ENCODE results near the gene MTHFD1L. TPM values are rescaled to one million over a fixed set of nuclear protein-coding genes. Genes with fewer than 3 reads are reported as not detected.
A peak's percentile ranks its signal among the peaks of the same experiment; 100 is the strongest.

Gene MTHFD1L
- polyA plus RNA-seq, 2 of the 4 experiments (the other 2 are of a cell fraction): 27.2 to 63.2 TPM

DNA sequence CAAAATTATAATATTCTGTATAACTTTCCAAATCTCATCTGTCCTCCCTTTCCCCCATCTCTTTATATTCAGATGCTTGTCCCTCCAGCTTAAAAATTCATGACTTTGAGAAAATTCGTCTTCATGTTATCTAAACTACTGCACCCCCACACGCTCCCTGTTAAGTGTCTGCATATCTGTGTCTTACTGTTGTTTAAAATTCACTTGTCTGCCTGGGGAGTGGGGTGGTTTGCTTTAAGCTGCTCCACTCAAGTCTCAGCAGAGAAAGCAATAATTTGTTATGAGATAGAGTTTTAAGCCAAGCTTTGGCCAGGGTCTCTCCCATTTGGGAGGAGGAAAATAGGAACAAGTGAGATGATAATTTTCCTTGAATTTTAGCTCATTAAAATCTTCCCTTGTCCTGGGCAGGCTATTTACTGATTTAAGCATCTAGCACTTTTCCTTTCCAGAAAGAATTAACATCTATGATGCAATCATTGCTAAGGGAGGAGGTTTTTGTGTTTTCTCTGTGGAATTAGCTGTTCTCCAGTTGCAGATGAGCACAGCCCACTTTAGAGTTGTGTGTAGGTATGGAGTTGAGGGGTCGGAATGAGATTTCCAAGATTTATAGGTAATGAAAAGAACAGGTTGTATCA is 36.8 kb downstream of the MTHFD1L start:
- ATAC-seq: no peak

DNA sequence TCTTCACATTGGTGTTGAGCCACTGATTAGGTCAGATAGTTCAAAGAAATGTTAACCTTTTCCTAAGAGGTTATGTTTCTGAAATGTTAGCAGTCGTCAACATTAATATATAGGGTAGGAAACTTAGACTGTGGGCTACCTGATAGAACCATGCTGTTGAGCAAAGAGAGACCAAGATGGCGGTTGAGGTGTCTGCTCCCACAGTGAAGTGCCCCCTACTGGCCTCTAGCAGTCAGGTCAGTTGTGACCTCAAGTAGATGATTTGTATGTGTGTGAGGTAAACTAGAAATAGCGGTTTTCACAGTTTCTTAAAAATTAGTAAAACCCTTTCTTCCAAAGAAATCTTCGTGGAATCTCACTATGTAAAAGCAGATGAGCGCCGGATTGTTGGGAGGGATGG is 40.3 kb downstream of the MTHFD1L start:
- Histone ChIP-seq H3K4me3 (no peak overlapping the region), H3K4me2 (no peak overlapping the region), H3K9me3 (no peaks in the 10 kb centered on the region), H3K4me1 (no peaks in the 10 kb centered on the region), H3K27ac (no peak overlapping the region)
- no peak for DNase-seq (ENCODE audit: low read depth in 1 of 2, low spot score in 1 of 2)
- CTCF ChIA-PET: interaction anchor here (0.7 kb wide), 1 partner anchor 14 kb away, joined by 6 read pairs; no protein-coding TSS in a partner anchor
- POLR2A ChIA-PET: no interaction called here
- TF ChIP-seq, protein P1, sequence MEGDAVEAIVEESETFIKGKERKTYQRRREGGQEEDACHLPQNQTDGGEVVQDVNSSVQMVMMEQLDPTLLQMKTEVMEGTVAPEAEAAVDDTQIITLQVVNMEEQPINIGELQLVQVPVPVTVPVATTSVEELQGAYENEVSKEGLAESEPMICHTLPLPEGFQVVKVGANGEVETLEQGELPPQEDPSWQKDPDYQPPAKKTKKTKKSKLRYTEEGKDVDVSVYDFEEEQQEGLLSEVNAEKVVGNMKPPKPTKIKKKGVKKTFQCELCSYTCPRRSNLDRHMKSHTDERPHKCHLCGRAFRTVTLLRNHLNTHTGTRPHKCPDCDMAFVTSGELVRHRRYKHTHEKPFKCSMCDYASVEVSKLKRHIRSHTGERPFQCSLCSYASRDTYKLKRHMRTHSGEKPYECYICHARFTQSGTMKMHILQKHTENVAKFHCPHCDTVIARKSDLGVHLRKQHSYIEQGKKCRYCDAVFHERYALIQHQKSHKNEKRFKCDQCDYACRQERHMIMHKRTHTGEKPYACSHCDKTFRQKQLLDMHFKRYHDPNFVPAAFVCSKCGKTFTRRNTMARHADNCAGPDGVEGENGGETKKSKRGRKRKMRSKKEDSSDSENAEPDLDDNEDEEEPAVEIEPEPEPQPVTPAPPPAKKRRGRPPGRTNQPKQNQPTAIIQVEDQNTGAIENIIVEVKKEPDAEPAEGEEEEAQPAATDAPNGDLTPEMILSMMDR (IDR thresholded peaks at IDR 0.05): peak; percentile 25; the same call in 2 of the 3 replicates
- no peak for TF ChIP-seq HEYL (CRISPR knock-in tag; IDR thresholded peaks at IDR 0.05)
- WGBS (ENCODE audit: missing lambda C conversion rate): 93% methylated on average over 6 of the region's 6 CpGs
- FAIRE-seq: no peak
- ATAC-seq: peak in 1 of 2 experiments; percentile 53; a peak in 2 of 6 replicates

More for the DNA sequence above, 36.8 kb downstream of the MTHFD1L start:
- no peaks in the 10 kb centered on the region for H3K9me3 ChIP-seq
- CTCF ChIA-PET: interaction anchor here (1.4 to 5.3 kb wide), 3 partner anchors 10 to 432 kb away, joined by 3 to 26 read pairs (median 11); no protein-coding TSS in a partner anchor
- no peak overlapping the region for H3K4me3 ChIP-seq
- peak overlapping the region in 1 of 2 experiments; percentile 28; a peak in 1 of 6 replicates for H3K27ac ChIP-seq
- no peak overlapping the region for H3K4me2 ChIP-seq
- FAIRE-seq (no peak), DNase-seq (ENCODE audit: low read depth in 1 of 2, low spot score in 1 of 2) (no peak)
- 91% methylated on average over 3 of the region's 3 CpGs for WGBS (ENCODE audit: missing lambda C conversion rate)
- peaks cover 18% of the 10 kb centered on the region for H3K4me1 ChIP-seq
- no peak for TF ChIP-seq CEBPB (IDR thresholded peaks at IDR 0.05)
- no peak for TF ChIP-seq TP53 (CRISPR knock-in tag; IDR thresholded peaks at IDR 0.05)
- POLR2A ChIA-PET: no interaction called here

DNA sequence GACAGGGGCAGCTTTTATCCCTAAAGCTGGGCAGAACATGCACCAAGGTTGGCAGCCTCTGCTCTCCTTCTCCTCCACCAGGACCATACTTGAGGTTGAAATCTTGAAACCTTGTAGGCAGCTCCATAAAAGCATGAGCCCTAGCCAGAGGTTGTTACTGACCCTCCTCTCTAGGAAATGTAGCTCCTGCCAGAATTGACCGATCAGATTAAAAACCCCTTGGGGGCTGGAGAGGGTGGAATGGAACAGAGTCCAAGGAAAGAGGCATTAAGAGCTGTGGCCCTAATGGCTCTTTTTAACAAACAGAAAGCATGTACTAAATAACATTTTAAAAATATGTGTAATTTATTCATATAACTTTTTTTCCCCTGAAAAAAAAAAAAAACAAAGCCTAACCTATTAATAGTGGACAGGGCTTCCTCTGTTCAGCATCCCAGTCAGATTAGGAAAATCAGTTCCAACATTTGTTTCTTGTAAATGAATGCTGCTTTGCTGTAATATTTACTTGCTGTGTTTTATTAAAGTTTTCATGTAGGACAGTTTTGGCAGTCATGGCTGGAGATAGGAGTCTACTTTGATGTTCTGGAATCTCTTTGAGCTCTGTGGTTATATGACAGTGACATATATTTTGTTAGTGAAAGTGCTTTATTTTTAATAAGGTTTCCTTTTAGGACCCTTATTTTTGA is 41.3 kb downstream of the MTHFD1L start:
- DNase-seq (ENCODE audit: low read depth in 1 of 2, low spot score in 1 of 2) (no peak), FAIRE-seq (no peak), ATAC-seq (0 out of 6 replicates have a peak, but pooled peaks of 1 of the 2 experiments have one; percentile 26)
- Histone ChIP-seq H3K4me1 (no peaks in the 10 kb centered on the region), H3K4me3 (no peak overlapping the region), H3K9me3 (no peaks in the 10 kb centered on the region), H3K27ac (no peak overlapping the region), H3K4me2 (no peak overlapping the region)
- CTCF ChIA-PET: interaction anchor here (0.6 to 1.0 kb wide), 2 partner anchors 77 to 418 kb away, joined by 3 read pairs; no protein-coding TSS in a partner anchor
- POLR2A ChIA-PET: no interaction called here
- WGBS (ENCODE audit: missing lambda C conversion rate): 90% methylated on average over 1 of the region's 1 CpG
- TF ChIP-seq RNF2 (IDR thresholded peaks at IDR 0.05; ENCODE audit: borderline replicate concordance, low read depth) (no peak), FOSB (CRISPR knock-in tag; IDR thresholded peaks at IDR 0.05) (no peak), NPAS2 (CRISPR knock-in tag; IDR thresholded peaks at IDR 0.05; ENCODE audit: borderline replicate concordance) (no peak), HDAC2 (IDR thresholded peaks at IDR 0.05) (no peak), ZSCAN20 (CRISPR knock-in tag; IDR thresholded peaks at IDR 0.05) (no peak), MAFK (IDR thresholded peaks at IDR 0.05; ENCODE audit: partially characterized antibody) (no peak), CEBPB (IDR thresholded peaks at IDR 0.05) (no peak), GATA3 (IDR thresholded peaks at IDR 0.05; ENCODE audit: borderline replicate concordance) (no peak)
- TF ChIP-seq, protein P2, sequence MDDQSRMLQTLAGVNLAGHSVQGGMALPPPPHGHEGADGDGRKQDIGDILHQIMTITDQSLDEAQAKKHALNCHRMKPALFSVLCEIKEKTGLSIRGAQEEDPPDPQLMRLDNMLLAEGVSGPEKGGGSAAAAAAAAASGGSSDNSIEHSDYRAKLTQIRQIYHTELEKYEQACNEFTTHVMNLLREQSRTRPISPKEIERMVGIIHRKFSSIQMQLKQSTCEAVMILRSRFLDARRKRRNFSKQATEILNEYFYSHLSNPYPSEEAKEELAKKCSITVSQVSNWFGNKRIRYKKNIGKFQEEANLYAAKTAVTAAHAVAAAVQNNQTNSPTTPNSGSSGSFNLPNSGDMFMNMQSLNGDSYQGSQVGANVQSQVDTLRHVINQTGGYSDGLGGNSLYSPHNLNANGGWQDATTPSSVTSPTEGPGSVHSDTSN (IDR thresholded peaks at IDR 0.05): no peak

DNA sequence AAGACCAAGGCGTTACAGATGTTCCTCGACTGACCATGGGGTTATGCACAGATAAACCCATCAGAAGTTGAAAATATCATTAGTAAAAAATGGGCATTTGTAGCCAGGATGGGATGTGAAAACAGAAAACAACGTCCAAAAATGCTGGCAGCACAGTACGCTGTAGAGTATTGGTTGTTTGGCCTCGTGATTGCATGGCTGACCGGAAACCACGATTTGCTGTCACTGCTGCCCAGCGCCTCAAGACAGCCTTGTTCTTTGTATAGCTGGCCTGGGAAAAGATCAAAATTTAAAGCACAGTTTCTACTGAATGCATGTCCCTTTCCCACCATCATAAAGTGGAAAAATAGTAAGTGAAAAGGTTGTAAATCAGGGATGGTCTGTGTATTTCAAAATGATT is 41.9 kb downstream of the MTHFD1L start:
- H3K27ac ChIP-seq: no peak overlapping the region
- ChIA-PET CTCF (interaction anchor here (0.6 kb wide), 1 partner anchor 463 kb away, joined by 4 read pairs; no protein-coding TSS in a partner anchor), POLR2A (no interaction called here)
- H3K9me3 ChIP-seq: no peaks in the 10 kb centered on the region
- FAIRE-seq (no peak), DNase-seq (ENCODE audit: low read depth in 1 of 2, low spot score in 1 of 2) (no peak), ATAC-seq (no peak)
- no peak overlapping the region for H3K4me3 ChIP-seq
- TF ChIP-seq MYC (IDR thresholded peaks at IDR 0.05; ENCODE audit: borderline replicate concordance, low read length) (no peak), RCOR1 (IDR thresholded peaks at IDR 0.05; ENCODE audit: low read depth, low read length) (no peak)
- H3K4me1 ChIP-seq: no peaks in the 10 kb centered on the region
- WGBS (ENCODE audit: missing lambda C conversion rate): 93% methylated on average over 8 of the region's 8 CpGs
- H3K4me2 ChIP-seq: no peak overlapping the region
